ENCODE data around the gene DPP9.

GRCh38 chr19:4719499-4719866 lies 4.2 kb downstream of the DPP9 start:
- no peak for TF ChIP-seq CTCF (IDR thresholded peaks at IDR 0.05)
- no peak for TF ChIP-seq EP300 (IDR thresholded peaks at IDR 0.05)
